Measurements from ENCODE around the gene ANAPC13.

ANAPC13 gene

GRCh38 chr3:134481166-134481565 lies 4.6 kb downstream of the ANAPC13 start:
- DNase-seq: no peak

- DNase-seq: no peak
Measured at GRCh38 chr3:134480546-134480945, 5.2 kb downstream of the ANAPC13 start.

GRCh38 chr3:134477938-134478337 lies 7.8 kb downstream of the ANAPC13 start:
- DNase-seq: no peak

GRCh38 chr3:134477002-134477401 lies 8.8 kb downstream of the ANAPC13 start:
- no peak for DNase-seq

- DNase-seq: no peak
Measured at GRCh38 chr3:134476306-134476705, 9.5 kb downstream of the ANAPC13 start.

GRCh38 chr3:134474956-134475355 lies 10.8 kb downstream of the ANAPC13 start:
- no peak for DNase-seq

GRCh38 chr3:134473868-134474546 lies 11.8 kb downstream of the ANAPC13 start:
- peak; percentile 78 to 85 for DNase-seq

- DNase-seq: no peak
Measured at GRCh38 chr3:134472831-134473230, 13.0 kb downstream of the ANAPC13 start.

- DNase-seq: no peak
Measured at GRCh38 chr3:134471521-134472193, 14.1 kb downstream of the ANAPC13 start.

GRCh38 chr3:134468519-134468918 lies 17.3 kb downstream of the ANAPC13 start:
- DNase-seq: no peak

- no peak for DNase-seq
Measured at GRCh38 chr3:134466331-134466730, 19.5 kb downstream of the ANAPC13 start.

- DNase-seq: no peak
Measured at GRCh38 chr3:134464689-134465365, 21.0 kb downstream of the ANAPC13 start.

- DNase-seq: no peak
Measured at GRCh38 chr3:134464064-134464688, 21.6 kb downstream of the ANAPC13 start.

GRCh38 chr3:134463676-134464063 lies 22.1 kb downstream of the ANAPC13 start:
- no peak for DNase-seq

GRCh38 chr3:134462331-134462941 lies 23.3 kb downstream of the ANAPC13 start:
- DNase-seq: no peak

GRCh38 chr3:134460965-134461364 lies 24.8 kb downstream of the ANAPC13 start:
- no peak for DNase-seq

GRCh38 chr3:134459562-134459961 lies 26.2 kb downstream of the ANAPC13 start:
- no peak for DNase-seq

- no peak for DNase-seq
Measured at GRCh38 chr3:134458406-134458945, 27.3 kb downstream of the ANAPC13 start.

- DNase-seq: no peak
Measured at GRCh38 chr3:134457376-134458074, 28.3 kb downstream of the ANAPC13 start.

GRCh38 chr3:134453631-134454030 lies 32.2 kb downstream of the ANAPC13 start:
- no peak for DNase-seq

GRCh38 chr3:134449951-134450350 lies 35.8 kb downstream of the ANAPC13 start:
- no peak for DNase-seq

- DNase-seq: peak; percentile 5 to 22
Measured at GRCh38 chr3:134449277-134449676, 36.5 kb downstream of the ANAPC13 start.

Measured in NCI-H2081 (cell line).